CD4-positive, alpha-beta T cell treated with Interferon alpha-2 for 1 hour (primary cell): Measurements from ENCODE around the gene PDE12.
"Not testable (repeated sequence)": the region's sequence is repeated elsewhere in the genome, so short reads cannot be mapped to it uniquely, and the experiment has no call there.

Experiments used
- DNase-seq, 2 donors: peaks; one replicate each; pipeline ENCODE4 v3.0.0-alpha.2; 2020 to 2022

Gene PDE12

GRCh38 chr3:57586778-57587177 lies 30.7 kb downstream of the PDE12 start:
- no peak for DNase-seq

GRCh38 chr3:57587905-57588304 lies 31.8 kb downstream of the PDE12 start:
- DNase-seq, result no peak

GRCh38 chr3:57592306-57592705 lies 36.2 kb downstream of the PDE12 start:
- no peak for DNase-seq

GRCh38 chr3:57594144-57594543 lies 38.1 kb downstream of the PDE12 start:
- no peak for DNase-seq

GRCh38 chr3:57594576-57594975 lies 38.5 kb downstream of the PDE12 start:
- no peak for DNase-seq

GRCh38 chr3:57596495-57597126 lies 40.5 kb downstream of the PDE12 start:
- DNase-seq, result peak; percentile 52 to 72

- DNase-seq, result peak; percentile 100
Observed at GRCh38 chr3:57597127-57597923, 41.3 kb downstream of the PDE12 start, which contains the start of gene ARF4. TSS of gene ARF4 (minus strand) at chr3:57597344. CDS start at chr3:57597140, 204 bp downstream.

GRCh38 chr3:57598765-57599360 lies 42.8 kb downstream of the PDE12 start:
- DNase-seq, result no peak

GRCh38 chr3:57600195-57600594 lies 44.1 kb downstream of the PDE12 start:
- DNase-seq, result no peak

- DNase-seq, result no peak
Observed at GRCh38 chr3:57604971-57605370, 48.9 kb downstream of the PDE12 start.

GRCh38 chr3:57605683-57606082 lies 49.6 kb downstream of the PDE12 start:
- DNase-seq, result no peak

- not testable (repeated sequence) for DNase-seq
Observed at GRCh38 chr3:57611870-57612269, 55.8 kb downstream of the PDE12 start.

GRCh38 chr3:57616233-57616632 lies 60.2 kb downstream of the PDE12 start:
- no peak for DNase-seq
